H1 (cell line): ENCODE measurements around the gene TWSG1. TPM values are rescaled to one million over a fixed set of nuclear protein-coding genes. Genes with fewer than 3 reads are reported as not detected.

Experiments
- EZH2 ChIP-seq: fragments of 200-600 bp; sonication (generic); IDR thresholded peaks from 2 replicates; pipeline ENCODE4 v1.7.1; 2012; ENCODE audit warnings: low read depth, mild to moderate bottlenecking, moderate library complexity, low read length, inconsistent platforms; ENCODE audit not compliant: severe bottlenecking
- NRF1 ChIP-seq: IDR thresholded peaks from 2 replicates; pipeline ENCODE4 v1.6.1; 2011; ENCODE audit warnings: mild to moderate bottlenecking, low read depth, low read length, improper control_type of control experiment
- PHF8 ChIP-seq: fragments of 200-600 bp; sonication (generic); conservative IDR thresholded peaks from 2 replicates; pipeline ENCODE4 v1.7.1; 2012; ENCODE audit warnings: low read depth, mild to moderate bottlenecking, inconsistent platforms, low read length, moderate library complexity
- RBBP5 ChIP-seq: IDR thresholded peaks from 2 replicates; pipeline ENCODE4 v1.7.1; 2012; ENCODE audit warnings: low read depth, mild to moderate bottlenecking, inconsistent platforms, low read length, moderate library complexity, borderline replicate concordance
- polyA plus RNA-seq, 7 experiments: library from polyadenylated mRNA; depleted of rRNA in 3 of 7; stranded (reverse) in 5 of 7; unstranded in 2 of 7; fragments of >200 nt in 5 of 7; fragments of 200-250 nt in 2 of 7; gene quantifications; 1 replicate in 5 of 7; 2 replicates in 1 of 7; 4 replicates in 1 of 7; pipeline versions ENCODE4 v1.2.1 to v1.2.3, GENCODE V29; 2011 to 2013; ENCODE audit warnings: missing spikeins in 2 of 7, mixed read lengths in 2 of 7
- total RNA-seq: library from RNA; stranded (reverse); fragmentation: NEBNext Ultra II Directional; extraction: Animal tissue kit (Norgen Biotek cat#: 25700); gene quantifications from 2 replicates; pipeline ENCODE4 v1.2.1, GENCODE V29; 2021

The TWSG1 gene
- total and polyA plus RNA-seq, 2 of the 8 experiments (the other 6 are each of a cell fraction or from before 2014, with no cell fraction given): 11.8 to 19.8 TPM

GRCh38 chr18:9335697-9336045 lies 1.1 kb downstream of the TWSG1 start (continued):
- TF ChIP-seq PHF8: no peak
- TF ChIP-seq NRF1: no peak
- TF ChIP-seq RBBP5: no peak
- no peak for TF ChIP-seq EZH2
